ENCODE data around the gene KIF23. TPM values are rescaled to one million over a fixed set of nuclear protein-coding genes. Genes with fewer than 3 reads are reported as not detected.

Gene KIF23
- total and polyA plus RNA-seq, 2 of the 4 experiments (the other 2 are of a cell fraction) = 37.7 to 56.1 TPM

GRCh38 chr15:69417581-69417980 is 3.4 kb downstream of the KIF23 start:
- intact Hi-C loops (cut with micrococcal nuclease) = no loop called here
- Histone ChIP-seq H3K4me1 (ENCODE audit: control insufficient read depth, insufficient read depth, low read length) (peaks cover 17% of the 10 kb centered on the region), H4K20me1 (ENCODE audit: insufficient read depth, low read length) (peaks cover 12% of the 10 kb centered on the region), H2AK9ac (replicated peaks; ENCODE audit: low read depth, low read length, poor library complexity) (no peak overlapping the region), H3K27ac (ENCODE audit: insufficient read depth, low read length) (no peak overlapping the region; the same call in 1 of the 2 replicates), H3K56ac (ENCODE audit: extremely low read depth, insufficient read depth, low read length) (no peak overlapping the region), H2BK5ac (ENCODE audit: low read depth, low read length, poor library complexity, severe bottlenecking) (peak overlapping the region; percentile 80), H2BK120ac (ENCODE audit: low read depth, low read length) (no peak overlapping the region), H3K9ac (ENCODE audit: low read depth, low read length) (no peak overlapping the region), H4K91ac (ENCODE audit: insufficient read depth, low read depth, low read length) (no peak overlapping the region), H3K27me3 (ENCODE audit: control insufficient read depth, insufficient read depth, low read length) (no peaks in the 10 kb centered on the region), H2BK15ac (ENCODE audit: low read depth, low read length) (no peak overlapping the region), H3K18ac (ENCODE audit: low read depth, low read length) (no peak overlapping the region; the same call in 1 of the 2 replicates), H3K36me3 (ENCODE audit: control insufficient read depth, insufficient read depth, low read length) (peaks cover 2% of the 10 kb centered on the region; the same call in 1 of the 2 replicates), H3K4me2 (ENCODE audit: low read depth, low read length) (no peak overlapping the region; the same call in 1 of the 2 replicates), H4K5ac (ENCODE audit: low read depth, low read length) (no peak overlapping the region), H2BK20ac (ENCODE audit: low read depth, low read length) (no peak overlapping the region), H3K79me1 (ENCODE audit: low read depth in 1 of 2, low read length in 2 of 2) (peaks cover 38 to 63% of the 10 kb centered on the region in 2 experiments), H2AK5ac (ENCODE audit: low read depth, low read length) (no peak overlapping the region), H3K9me3 (ENCODE audit: control insufficient read depth, insufficient read depth, low read length) (no peaks in the 10 kb centered on the region), H3K9me1 (ENCODE audit: insufficient read depth, low read length) (peaks cover 10% of the 10 kb centered on the region), H3K4ac (ENCODE audit: low read depth, low read length) (no peak overlapping the region), H3K23ac (ENCODE audit: low read depth, low read length) (no peak overlapping the region), H2AFZ (replicated peaks; ENCODE audit: low read length, poor library complexity) (no peak overlapping the region), H3K14ac (replicated peaks; ENCODE audit: low read depth, low read length) (no peak overlapping the region; the same call in 1 of the 2 replicates), H3K4me3 (ENCODE audit: insufficient read depth, low read depth, low read length) (no peak overlapping the region), H4K8ac (ENCODE audit: low read depth in 2 of 2, low read length in 2 of 2) (no peak overlapping the region)
- CTCF ChIA-PET = interaction anchor here (1.3 kb wide), 1 partner anchor 45 kb away, joined by 3 read pairs; no protein-coding TSS in a partner anchor
- dilution Hi-C loops (cut with HindIII; ENCODE audit: low sequenced_read_pairs, unreplicated experiment) = no loop called here
- ATAC-seq (ENCODE audit: low read depth) (0 out of 2 replicates have a peak, but pooled peaks have one; percentile 3), DNase-seq (peak; percentile 33)
- in situ Hi-C loops (cut with MboI; ENCODE audit: low sequenced_read_pairs) = no loop called here
- POLR2A ChIA-PET (ENCODE audit: unreplicated experiment) = interaction anchor here (0.9 to 1.1 kb wide), 2 partner anchors 8 to 34 kb away, joined by 4 to 6 read pairs; no protein-coding TSS in a partner anchor
- no TSS peak for BruUV-seq (replicated peaks)
- TF ChIP-seq BHLHE40 (IDR thresholded peaks at IDR 0.05; ENCODE audit: low read depth, low read length) (no peak), CHD1 (IDR thresholded peaks at IDR 0.05; ENCODE audit: low read depth, low read length) (no peak), FOS (IDR thresholded peaks at IDR 0.05; ENCODE audit: low read depth, low read length) (no peak), RCOR1 (IDR thresholded peaks at IDR 0.05; ENCODE audit: insufficient replicate concordance, low read length) (no peak), SMC3 (IDR thresholded peaks at IDR 0.05; ENCODE audit: low read depth, low read length) (no peak), CTCF (conservative IDR thresholded peaks at IDR 0.05; ENCODE audit: low read depth, low read length) (no peak), MAZ (IDR thresholded peaks at IDR 0.05; ENCODE audit: borderline replicate concordance, low read depth, low read length) (no peak), POLR2A (IDR thresholded peaks at IDR 0.05; ENCODE audit: low read depth, low read length) (no peak), RAD21 (IDR thresholded peaks at IDR 0.05; ENCODE audit: low read length) (no peak), MAFK (IDR thresholded peaks at IDR 0.05; ENCODE audit: low read depth, low read length) (no peak), CEBPB (IDR thresholded peaks at IDR 0.05; ENCODE audit: low read depth, low read length) (no peak), USF2 (IDR thresholded peaks at IDR 0.05; ENCODE audit: low read depth, low read length) (no peak), RFX5 (IDR thresholded peaks at IDR 0.05; ENCODE audit: low read depth, low read length) (no peak), NFE2L2 (IDR thresholded peaks at IDR 0.05; ENCODE audit: low read depth, low read length) (no peak), MXI1 (IDR thresholded peaks at IDR 0.05; ENCODE audit: borderline replicate concordance, low read depth, low read length) (no peak)
- TF ChIP-seq, protein P1, sequence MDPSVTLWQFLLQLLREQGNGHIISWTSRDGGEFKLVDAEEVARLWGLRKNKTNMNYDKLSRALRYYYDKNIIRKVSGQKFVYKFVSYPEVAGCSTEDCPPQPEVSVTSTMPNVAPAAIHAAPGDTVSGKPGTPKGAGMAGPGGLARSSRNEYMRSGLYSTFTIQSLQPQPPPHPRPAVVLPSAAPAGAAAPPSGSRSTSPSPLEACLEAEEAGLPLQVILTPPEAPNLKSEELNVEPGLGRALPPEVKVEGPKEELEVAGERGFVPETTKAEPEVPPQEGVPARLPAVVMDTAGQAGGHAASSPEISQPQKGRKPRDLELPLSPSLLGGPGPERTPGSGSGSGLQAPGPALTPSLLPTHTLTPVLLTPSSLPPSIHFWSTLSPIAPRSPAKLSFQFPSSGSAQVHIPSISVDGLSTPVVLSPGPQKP (IDR thresholded peaks at IDR 0.05; ENCODE audit: borderline replicate concordance, low read depth, low read length) = no peak

All from IMR-90 (cell line).